ENCODE measurements around the gene SC5D.
A peak's percentile ranks its signal among the peaks of the same experiment; 100 is the strongest.

Gene SC5D

DNA sequence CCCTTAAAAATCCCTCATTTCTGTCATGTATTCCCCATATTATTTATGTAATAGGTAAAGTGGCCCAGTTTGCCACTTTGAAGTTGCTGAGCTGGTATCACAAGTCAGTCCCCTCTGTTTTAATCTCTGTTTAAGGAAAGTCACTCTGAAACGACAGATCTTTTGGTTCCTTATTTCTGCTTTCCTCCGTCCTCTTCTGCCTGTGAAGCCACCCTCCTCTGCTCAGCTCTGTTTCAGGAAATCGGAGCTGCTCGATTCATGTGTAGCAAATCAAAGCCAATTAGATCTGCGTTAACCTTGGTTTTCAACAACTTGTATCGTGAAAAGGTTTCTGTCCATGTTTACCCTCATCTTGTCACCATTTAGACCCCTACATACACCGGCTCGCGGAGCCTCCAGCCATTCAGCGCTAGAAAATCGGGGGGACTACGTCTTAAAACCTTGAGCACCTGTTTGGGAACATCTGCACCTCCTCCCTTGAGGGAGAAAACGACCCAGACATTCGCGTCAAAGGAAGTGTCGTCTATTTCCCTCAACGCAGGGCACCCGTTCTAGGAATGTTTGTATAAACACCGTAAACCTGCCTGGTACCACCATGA is 576 bp upstream of the SC5D start:
- no peak for DNase-seq (ENCODE audit: low read depth)

DNA sequence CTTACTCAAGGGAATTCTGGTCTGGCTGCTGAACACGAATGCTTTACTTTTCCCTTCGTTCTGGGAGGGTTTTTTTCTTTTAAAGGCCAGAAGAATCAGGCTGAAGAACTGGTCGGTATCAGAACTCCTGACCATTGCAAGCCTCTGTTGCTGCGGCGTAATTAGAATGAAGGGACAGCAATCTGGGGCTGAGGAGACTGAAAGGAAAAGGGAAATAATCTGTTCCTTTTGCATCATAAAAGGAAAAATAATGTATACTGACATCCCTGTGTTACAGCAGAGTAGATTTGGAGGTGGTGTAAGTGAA is 670 bp downstream of the SC5D start:
- no peak for DNase-seq (ENCODE audit: low read depth)

DNA sequence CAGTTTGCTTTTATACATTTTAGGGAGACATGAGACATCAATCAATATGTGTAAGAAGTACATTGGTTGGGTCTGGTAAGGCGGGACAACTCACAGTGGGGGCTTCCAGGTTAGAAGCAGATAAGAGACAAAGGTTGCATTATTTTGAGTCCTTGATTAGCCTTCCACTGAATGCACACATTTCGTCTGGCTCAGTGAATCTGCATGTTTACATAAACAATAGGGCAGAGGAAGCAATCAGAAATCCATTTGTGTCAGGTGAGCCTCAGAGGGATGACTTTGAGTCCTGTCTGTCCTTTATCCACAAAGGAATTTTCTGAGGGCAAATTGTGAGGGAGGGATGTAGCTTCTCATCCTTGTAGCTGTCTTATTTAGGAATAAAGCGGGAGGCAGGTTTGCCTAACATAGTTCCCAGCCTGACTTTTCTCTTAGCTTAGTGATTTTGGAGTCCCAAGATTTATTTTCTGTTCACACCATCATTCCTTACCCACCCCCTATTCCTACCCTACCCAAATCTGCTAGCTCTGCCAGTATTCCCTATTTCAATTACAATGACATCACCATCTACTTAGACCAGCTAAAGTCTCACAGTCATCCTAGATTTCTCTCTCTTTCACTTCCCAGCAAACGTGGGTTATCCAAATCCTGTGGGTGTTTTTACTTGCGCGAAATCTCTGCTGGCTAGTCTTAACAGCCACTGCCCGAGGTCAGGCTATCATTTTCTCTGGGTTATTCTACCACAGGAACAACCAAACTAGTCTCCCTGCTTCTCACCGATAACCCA is 2.9 kb downstream of the SC5D start:
- no peak for DNase-seq (ENCODE audit: low read depth)

DNA sequence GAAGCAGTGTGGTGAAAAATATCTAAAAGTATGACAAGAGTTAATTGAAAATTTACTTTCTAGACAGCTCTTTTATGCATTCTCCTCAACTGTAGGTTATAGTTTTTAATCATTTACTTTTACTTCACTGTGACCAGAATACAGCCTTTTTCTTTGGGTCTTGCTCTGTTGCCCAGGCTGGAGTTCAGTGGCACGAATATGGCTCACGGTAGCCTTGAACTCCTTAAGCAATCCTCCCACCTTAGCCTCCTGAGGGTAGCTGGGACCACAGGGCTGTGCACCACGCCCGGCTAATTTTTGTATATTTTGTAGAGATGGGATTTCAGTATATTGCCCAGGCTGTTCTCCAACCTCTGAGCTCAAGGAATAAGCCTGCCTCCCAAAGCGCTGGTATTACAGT is 5.3 kb downstream of the SC5D start:
- DNase-seq (ENCODE audit: low read depth): no peak

DNA sequence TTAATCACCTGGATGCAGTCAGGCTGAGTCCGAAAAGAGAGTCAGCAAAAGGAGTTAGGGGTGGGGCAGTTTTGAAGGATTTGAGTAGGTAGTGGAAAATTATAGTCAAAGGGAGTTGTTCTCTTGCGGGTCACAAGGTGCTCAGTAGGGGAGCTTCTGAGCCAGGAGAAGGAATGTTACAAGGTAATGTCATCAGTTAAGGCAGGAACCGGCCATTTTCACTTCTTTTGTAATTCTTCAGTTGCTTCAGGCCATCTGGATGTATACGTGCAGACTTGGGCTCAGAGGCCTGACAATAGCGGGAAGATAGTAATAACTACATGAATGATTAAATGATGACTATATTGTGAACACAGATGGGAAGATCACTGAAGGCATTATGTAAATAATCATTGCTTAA is 6.2 kb downstream of the SC5D start:
- DNase-seq (ENCODE audit: low read depth): no peak

DNA sequence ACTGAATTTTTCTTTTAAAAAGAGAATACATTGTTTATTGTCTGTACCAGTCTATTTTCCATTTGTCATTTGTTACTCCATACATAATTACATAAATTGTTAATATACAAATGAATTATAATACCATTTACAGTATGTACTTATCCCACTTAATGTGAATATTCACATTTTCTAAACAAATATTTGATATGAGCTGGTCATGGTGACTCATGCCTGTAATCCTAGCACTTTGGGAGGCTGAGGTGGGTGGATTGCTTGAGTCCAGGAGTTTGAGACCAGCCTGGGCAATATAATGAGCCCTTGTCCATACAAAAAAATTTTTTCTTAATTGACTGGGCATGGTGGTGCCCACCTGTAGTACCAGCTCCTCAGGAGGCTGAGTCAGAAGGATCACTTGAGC is 6.8 kb downstream of the SC5D start:
- no peak for DNase-seq (ENCODE audit: low read depth)

DNA sequence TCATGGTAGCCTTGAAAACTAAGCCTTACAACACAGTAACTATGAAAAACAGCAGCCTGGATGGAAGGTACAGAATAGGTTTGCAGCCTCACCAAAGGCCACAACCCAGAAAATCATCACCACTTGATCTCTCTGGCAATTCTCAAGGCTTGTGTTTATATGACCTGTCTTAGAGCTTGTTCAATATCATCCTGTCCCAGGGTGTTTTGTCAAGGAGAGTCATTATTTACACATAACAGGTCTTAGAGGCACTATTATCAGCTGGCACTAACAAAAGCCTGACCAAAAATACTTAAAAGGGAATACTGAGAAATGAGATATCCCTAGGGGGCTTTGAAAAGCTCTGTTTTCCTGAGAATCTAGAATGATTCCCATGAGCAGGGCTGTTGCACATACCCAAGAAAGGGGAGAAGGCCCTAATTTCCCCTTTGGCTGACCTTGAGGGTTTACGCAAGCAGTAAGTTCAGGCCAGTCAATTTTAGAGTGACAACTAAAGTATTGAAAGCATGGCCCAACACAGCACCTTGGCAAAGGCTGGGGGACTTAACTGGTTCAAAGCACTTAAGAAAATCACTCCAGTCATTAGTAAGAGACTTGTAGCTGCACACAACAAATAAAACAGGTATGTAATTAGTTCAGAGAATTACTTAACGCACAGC is 7.9 kb downstream of the SC5D start:
- DNase-seq (ENCODE audit: low read depth): no peak

DNA sequence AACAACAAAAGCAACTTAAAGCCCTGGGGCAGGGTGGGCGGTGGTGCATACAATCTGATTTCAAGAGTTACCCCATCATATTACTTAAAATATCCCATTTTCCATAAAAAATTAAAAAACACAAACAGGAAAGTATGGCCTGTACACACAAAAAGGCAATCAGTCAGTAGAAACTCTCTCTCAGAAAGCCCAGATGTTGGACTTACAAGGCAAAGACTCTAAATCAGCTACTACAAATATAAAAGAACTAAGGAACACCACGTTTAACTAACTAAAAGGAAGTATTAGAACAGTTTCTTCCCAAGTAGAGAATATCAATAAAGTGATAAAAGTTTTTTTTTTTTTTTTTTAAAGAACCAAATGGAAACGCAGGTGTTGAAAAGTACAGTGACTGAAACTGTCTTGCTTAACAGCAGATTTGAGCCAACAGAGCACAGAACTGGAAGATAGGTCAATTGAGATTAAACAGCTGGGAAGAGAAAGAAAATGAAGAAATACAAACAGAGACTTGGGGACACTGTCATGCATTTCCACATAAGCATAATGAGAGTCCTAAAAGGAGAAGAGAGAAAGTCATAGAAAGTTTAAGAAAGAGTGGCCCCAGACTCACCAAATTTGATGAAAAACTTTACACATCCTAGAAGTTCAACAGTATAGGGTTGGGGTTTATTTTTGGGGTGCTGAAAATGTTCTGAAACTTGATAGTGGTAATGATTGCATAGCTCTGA is 8.6 kb downstream of the SC5D start:
- no peak for DNase-seq (ENCODE audit: low read depth)

DNA sequence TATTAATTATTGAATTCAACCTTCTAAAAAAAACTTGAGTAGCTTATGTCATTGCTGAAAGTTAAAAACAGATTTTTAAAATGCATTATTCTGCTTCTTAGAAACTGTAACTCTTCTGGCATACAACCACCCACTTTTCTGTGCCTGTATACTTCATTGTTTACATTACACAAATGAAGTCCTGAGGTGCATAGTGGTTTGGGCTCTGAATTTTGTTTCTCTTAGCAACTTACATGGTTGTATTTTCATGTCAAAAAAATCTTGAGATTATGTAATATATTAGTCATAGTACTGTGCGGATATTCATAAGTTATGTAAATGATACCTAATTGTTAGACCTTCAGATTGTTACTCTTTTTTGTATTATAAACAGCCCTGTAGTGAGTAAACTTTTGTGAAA is 12.2 kb downstream of the SC5D start:
- DNase-seq (ENCODE audit: low read depth): no peak

DNA sequence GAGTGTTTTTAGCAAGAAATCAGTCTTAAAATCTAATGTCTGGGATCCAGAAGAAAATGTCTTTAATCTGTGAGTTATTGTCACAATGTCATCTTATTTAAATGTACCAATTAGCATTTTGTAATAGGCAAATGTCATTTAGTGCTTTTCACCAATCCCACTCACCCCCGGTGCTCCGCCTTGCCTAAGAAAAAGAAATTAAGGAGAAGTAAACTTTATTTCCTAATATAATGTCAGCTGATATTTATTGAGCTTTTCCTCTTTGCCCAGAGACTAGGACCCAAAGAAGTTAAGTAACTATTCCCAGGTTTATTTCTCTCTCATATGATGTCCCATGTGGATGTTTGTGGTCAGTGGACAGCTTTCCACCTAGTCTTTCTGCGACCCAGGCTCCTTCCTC is 16.2 kb downstream of the SC5D start:
- no peak for DNase-seq (ENCODE audit: low read depth)

DNA sequence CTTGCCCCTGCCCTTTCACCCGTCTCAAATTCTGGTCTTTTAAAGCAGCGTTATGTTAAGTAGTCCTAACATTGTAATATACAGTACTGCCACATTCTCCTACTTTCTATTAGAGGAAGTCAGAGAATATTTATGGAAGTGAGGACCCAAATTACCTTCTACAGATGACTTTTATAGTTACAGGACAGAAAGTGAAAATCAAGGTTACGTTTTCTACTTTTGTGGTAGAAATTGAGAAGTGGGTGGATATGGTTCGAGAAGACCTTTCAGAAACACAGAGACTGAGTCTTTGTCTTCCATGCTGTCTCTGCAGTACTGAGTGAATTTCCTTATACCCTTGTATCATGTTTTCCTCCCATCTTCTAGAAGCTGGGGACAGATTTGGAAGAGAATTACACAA is 17.1 kb downstream of the SC5D start:
- DNase-seq (ENCODE audit: low read depth): no peak

DNA sequence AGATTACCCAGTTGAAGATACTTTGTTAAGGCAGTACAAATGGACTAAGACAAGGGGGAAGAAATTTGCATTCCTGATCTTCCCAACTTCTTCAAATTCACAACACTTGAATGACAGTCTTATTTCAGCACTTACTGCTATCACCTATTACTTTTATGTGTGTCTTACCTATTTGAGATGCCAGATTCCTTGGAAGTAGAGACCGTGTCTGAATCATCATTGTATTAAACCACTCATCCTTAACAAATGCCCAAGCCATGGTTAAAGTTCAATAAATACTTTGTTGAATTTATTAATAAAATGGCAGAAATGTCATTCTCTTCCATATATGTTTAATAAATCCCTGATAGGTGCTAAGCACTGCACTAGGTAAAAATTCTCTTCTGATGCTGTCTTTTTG is 18.3 kb downstream of the SC5D start:
- no peak for DNase-seq (ENCODE audit: low read depth)

DNA sequence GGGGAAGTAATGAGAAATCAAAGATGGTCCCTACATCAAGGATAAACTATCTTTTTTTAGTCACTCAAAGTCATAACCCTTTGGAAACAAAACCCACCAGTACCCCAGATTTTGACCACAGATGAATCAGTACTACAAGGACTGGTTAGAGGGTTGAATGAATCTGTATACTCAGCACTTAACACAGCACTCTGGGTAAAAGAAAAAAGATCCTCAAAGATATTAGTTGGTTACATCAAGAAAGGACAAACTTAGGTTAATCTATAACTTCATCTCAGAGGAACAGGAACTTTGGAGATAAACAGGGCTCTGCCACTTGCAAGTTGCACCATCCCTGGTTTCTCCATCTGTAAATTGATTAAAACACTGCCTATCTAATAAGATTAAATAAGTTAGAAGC is 18.8 kb downstream of the SC5D start:
- DNase-seq (ENCODE audit: low read depth): no peak

DNA sequence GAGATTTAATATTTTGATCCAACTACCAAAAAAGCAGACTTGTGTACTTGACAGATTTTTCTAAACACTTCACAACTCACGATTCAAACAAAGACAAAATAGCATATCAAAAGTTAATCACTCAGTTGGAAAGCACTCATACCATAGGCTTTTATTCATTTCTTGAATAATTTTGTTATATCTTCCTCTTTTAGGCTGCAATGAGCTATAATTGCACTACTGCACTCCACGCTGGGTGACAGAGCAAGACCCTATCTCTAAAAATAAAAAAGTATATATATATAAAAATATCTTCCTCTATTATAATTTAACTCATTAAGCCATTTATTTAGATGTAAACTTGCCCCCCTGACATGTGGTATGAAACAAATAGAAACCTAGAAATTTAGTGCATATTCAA is 19.9 kb downstream of the SC5D start:
- no peak for DNase-seq (ENCODE audit: low read depth)

DNA sequence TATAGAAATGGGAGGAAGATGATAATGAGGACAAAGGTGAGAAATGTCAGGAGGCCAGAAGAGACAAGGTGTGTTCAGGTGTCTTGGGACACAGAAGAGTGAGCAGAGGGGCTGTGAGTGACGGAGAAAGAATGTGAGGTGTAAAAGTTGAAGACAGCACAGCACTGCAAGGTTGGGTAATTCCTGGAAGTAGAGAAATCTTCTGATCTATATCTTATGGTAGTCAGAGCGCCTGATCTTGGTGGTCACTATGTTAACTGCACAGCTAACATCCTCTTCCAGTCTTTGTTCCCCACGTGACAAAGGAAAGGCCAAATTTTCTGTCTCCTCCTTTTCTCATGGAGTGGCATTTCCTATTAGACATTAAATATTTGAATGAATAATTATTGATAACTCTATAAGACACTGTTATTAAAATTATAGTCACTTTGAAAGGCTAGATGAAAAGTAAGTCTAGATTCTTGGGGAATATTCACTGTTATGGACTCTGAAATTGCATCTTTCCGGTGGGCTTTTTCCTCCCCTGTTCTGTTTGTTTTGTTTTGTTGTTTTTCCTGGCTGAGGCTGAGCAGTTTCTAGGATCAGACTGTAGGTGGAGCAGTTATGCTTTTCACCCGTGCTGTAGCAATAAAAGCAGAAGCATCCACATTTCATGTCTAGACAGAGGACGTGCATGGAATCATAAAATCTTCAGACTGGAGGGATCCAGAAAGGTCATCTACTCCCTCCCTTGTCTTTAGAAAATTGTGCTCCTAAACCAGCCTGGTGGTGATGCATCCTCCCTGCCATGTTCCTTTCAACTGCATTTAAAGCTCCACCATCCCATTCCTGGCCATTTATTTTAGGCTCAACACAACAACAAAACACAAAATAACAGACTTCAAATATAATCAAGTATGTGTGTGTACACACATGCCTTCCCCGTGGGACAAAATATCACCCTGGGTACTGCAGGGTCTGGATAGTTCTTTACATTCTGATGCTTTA is 26.6 kb downstream of the SC5D start:
- DNase-seq (ENCODE audit: low read depth): peak; percentile 29

DNA sequence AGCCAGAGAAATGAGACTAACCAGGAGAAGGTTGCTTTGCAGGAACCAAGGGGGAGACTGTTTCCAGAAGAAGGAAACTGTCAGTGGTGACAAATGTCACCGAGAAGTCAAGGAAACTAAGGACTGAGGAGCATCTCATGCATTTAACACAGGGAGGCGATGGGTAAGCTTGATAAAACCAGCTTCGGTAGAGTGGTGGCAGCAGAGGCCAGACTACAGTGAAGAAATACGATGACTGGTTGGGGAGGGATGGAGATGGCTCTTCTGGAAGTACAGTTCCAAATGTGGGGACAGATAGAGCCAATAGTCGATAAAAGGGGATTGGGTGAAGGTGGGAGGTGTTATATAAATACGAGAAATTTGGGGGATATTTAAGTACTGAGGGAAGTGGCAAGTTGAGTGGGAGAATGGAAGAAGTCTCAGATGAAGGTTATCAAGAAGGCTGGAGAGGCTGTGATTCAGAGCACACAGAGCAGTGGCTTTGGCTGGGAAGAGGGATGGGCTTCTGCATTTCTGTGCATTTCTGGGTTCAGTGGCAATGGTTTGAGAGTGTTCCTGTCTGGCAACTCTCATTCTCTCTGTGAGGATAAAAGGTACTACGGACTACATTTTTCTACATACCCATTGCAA is 29.2 kb downstream of the SC5D start:
- DNase-seq (ENCODE audit: low read depth): peak; percentile 9

DNA sequence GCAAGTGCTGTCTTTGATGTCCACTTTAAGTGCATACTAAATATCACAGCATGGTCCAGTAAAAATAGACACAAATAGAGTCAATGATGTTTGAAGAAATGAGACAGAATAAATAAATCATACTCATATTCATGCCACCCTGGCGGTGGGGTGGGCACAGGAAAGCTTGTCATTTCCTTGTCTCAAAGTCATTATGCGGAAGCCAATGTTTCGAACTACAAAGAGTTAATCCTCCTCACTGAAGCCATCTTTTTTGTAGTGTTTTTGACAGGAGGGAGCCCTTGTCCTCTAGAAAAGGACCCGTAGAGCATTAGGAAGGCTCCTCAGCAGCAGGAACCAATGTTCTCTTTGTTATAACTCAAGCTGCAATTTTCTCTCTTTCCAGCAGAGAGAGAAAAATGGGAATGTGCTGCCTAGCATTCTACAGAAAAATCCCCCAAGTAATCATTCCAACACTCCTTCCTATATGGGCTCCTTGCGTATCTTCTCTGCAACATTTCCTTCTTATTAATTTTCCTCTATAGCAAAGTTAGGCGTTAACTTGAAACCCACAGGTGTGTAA is 30.6 kb downstream of the SC5D start:
- no peak for DNase-seq (ENCODE audit: low read depth)

DNA sequence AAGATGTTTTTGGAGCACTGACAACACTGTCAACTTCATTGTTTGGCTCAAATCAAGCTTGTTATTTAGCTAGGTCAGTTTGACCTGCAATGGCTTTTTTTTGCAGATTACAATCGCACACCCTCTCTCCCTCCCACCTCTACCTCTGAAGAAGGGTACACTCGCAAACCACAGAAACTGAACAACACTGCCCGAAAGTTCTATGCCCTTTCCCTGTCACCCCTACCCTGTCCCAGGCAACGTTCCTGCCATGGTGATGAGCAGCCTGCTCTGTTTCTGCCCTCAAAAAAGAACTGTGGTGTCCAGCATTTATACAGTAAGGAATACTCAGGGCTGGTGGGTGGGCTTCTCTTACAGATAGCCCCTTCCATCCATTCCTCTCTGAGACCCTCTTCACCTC is 33.7 kb downstream of the SC5D start:
- no peak for DNase-seq (ENCODE audit: low read depth)

DNA sequence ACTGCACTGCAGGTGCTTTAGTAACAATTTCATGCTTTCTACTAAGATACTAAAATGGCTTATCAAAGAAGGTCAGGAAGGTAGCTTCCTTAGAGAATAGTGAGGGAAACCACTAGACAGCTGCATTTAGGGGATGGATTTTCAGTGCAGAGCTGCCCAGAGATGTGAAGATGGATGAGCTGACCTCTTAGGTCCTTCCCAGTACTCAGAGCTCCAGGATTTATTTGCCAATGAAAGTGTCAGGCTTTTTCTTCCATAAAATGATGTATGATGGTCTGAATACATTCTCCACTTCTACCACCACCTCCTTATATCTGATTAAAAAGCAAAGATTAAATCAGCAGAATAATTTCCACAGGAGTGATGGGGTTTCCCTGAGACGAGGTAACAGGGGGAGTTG is 35.0 kb downstream of the SC5D start:
- no peak for DNase-seq (ENCODE audit: low read depth)

DNA sequence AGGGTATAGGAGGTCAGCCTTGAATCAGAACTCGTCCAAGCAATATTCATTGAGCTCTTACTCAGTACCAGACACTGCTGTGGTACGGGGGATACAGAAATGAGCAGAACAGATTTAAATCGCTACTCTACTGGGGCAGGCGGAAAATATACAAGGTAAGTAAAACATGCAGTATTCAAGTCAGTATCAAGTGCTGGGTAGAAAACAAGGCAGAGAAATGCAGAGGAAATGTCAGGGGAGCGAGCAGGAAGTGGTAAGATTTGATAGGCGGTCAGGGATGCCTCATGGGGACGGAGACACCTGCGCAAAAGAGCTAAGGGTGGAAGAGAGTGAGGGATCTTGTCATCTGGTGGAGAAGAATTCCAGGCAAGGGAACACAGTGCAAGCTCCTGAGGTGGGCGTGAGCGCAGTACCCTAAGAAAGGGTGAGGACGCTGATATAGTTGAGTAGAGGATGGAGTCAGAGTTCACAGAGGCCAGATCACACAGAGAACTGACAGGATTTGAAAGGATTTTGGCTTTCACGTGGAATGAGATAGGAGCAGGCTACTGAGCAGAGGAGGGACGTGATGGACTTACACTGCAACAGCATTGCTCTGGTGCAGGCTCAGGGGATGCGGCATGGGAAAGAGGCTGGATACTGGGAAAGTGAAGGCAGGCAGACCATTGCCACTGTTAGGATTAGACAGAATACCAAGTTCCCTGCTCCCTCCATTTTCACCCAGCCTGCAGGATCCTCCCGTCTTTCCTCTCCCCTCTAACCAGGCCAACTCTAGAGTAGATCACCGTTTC is 35.8 kb downstream of the SC5D start:
- no peak for DNase-seq (ENCODE audit: low read depth)

Data from fibroblast of the conjunctiva (primary cell).